Loucy (cell line): ENCODE data around the gene PHETA2.

Experiments used
- EZH2phosphoT487 ChIP-seq: fragments of 200-600 bp; IDR thresholded peaks from 2 replicates; pipeline ENCODE4 v1.6.1; 2018; ENCODE audit warnings: antibody characterized with exemption, mild to moderate bottlenecking, moderate library complexity, borderline replicate concordance
- TF ChIP-seq, protein P1 (sequence below): fragments of 200-600 bp; sonication (generic); conservative IDR thresholded peaks from 2 replicates; pipeline ENCODE4 v1.5.1; 2014; ENCODE audit warnings: mild to moderate bottlenecking, antibody characterized with exemption, low read length

DNA sequence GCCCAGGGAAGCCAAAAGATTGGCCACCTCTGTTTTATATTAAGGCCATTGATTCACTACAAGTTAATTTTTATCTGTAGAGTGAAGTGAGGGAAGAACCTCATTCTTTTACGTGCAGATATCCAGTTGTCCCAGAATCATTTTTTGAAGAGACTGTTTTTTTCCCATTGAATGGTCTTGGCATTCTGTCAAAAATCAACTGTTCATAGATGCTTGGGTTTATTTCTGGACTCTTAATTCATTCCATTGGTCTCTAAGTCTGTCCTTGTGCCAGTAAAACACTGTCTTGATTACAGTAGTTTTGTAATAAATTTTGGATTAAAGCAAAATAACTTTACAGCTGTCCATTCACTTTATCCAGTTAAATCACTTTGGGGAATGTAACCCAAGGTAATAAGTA is 48.6 kb upstream of the PHETA2 start:
- TF ChIP-seq, protein P1, sequence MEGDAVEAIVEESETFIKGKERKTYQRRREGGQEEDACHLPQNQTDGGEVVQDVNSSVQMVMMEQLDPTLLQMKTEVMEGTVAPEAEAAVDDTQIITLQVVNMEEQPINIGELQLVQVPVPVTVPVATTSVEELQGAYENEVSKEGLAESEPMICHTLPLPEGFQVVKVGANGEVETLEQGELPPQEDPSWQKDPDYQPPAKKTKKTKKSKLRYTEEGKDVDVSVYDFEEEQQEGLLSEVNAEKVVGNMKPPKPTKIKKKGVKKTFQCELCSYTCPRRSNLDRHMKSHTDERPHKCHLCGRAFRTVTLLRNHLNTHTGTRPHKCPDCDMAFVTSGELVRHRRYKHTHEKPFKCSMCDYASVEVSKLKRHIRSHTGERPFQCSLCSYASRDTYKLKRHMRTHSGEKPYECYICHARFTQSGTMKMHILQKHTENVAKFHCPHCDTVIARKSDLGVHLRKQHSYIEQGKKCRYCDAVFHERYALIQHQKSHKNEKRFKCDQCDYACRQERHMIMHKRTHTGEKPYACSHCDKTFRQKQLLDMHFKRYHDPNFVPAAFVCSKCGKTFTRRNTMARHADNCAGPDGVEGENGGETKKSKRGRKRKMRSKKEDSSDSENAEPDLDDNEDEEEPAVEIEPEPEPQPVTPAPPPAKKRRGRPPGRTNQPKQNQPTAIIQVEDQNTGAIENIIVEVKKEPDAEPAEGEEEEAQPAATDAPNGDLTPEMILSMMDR: no peak
- no peak for TF ChIP-seq EZH2phosphoT487
